ENCODE results near the gene BMPR1A. TPM values are rescaled to one million over a fixed set of nuclear protein-coding genes. Genes with fewer than 3 reads are reported as not detected.

Gene BMPR1A
- total RNA-seq, 1 experiment from 2014 or later, result 24.3 TPM

DNA sequence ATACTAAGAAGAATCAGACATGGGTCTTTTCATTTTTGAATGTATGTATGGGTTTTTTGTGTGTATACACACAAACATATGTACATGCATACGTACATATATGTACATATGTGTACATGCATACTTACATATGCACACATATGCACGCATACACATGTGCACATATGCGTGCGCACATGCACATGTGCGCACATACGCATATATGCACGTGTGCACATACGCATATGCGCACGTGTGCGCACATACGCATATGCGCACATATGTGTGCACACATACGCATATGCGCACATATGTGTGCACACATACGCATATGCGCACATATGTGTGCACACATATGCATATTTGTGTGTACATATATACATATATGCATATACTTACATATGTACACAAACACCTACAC is 4.9 kb upstream of the BMPR1A start:
- BruUV-seq (replicated peaks), result no TSS peak
- H3K27me3 ChIP-seq (ENCODE audit: insufficient read depth, low read depth), result no peaks in the 10 kb centered on the region
- no peaks in the 10 kb centered on the region for H3F3A ChIP-seq (ENCODE audit: insufficient read depth, low read depth)
- no peak overlapping the region for H3K4me2 ChIP-seq
- H3K9me2 ChIP-seq (ENCODE audit: insufficient read depth), result no peaks in the 10 kb centered on the region
- H3K27ac ChIP-seq, result no peak overlapping the region
- no peak for DNase-seq
- intact Hi-C loops (cut with micrococcal nuclease; ENCODE audit: unreplicated experiment), result no loop called here
- TF ChIP-seq EZH2 (IDR thresholded peaks at IDR 0.05; ENCODE audit: low read depth), result no peak
- TF ChIP-seq, protein P1, sequence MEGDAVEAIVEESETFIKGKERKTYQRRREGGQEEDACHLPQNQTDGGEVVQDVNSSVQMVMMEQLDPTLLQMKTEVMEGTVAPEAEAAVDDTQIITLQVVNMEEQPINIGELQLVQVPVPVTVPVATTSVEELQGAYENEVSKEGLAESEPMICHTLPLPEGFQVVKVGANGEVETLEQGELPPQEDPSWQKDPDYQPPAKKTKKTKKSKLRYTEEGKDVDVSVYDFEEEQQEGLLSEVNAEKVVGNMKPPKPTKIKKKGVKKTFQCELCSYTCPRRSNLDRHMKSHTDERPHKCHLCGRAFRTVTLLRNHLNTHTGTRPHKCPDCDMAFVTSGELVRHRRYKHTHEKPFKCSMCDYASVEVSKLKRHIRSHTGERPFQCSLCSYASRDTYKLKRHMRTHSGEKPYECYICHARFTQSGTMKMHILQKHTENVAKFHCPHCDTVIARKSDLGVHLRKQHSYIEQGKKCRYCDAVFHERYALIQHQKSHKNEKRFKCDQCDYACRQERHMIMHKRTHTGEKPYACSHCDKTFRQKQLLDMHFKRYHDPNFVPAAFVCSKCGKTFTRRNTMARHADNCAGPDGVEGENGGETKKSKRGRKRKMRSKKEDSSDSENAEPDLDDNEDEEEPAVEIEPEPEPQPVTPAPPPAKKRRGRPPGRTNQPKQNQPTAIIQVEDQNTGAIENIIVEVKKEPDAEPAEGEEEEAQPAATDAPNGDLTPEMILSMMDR (conservative IDR thresholded peaks at IDR 0.05), result no peak
- no peaks in the 10 kb centered on the region for H3K9me3 ChIP-seq (ENCODE audit: insufficient read depth, low read depth)
- POLR2A ChIA-PET (ENCODE audit: unreplicated experiment), result interaction anchor here (0.7 kb wide), 1 partner anchor 18 kb away, joined by 3 read pairs; no protein-coding TSS in a partner anchor
- no peak overlapping the region for H3K4me3 ChIP-seq
- no peak overlapping the region for H2AFZ ChIP-seq
- H3K4me1 ChIP-seq (replicated peaks; ENCODE audit: insufficient read depth), result 0 out of 2 replicates have a peak, but pooled peaks cover 7% of the 10 kb centered on the region
- peaks cover 16% of the 10 kb centered on the region; the same call in 1 of the 2 replicates for H3K79me2 ChIP-seq (ENCODE audit: low read depth)
- H3K36me3 ChIP-seq (ENCODE audit: low read depth), result no peaks in the 10 kb centered on the region
- H4K20me1 ChIP-seq (ENCODE audit: insufficient read depth), result no peaks in the 10 kb centered on the region
- CTCF ChIA-PET, result interaction anchor here (0.6 kb wide), 1 partner anchor 42 kb away, joined by 3 read pairs; no protein-coding TSS in a partner anchor

DNA sequence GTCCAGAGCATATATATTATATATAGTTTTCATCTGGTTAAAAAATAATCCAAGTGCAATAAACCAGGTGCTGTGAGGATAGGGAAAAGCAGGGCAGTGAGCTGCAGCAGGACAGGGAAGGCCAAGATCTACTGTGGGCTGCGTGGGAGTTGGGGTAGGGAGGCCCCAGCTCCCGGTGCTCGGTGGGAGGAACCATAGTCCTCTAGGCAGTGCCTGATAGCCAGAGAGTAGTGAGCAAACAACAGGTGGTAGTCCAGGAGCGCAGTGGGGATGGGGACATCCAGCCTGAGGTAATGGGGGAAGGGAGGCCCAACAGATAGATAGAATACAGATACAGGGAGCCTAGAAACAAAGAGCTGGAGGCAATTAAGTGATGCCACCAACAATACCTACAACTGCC is 4.1 kb upstream of the BMPR1A start:
- CTCF ChIA-PET, result no interaction called here
- POLR2A ChIA-PET (ENCODE audit: unreplicated experiment), result interaction anchor here (0.7 kb wide), 1 partner anchor 17 kb away, joined by 3 read pairs; no protein-coding TSS in a partner anchor
- no peak overlapping the region for H3K4me2 ChIP-seq
- intact Hi-C loops (cut with micrococcal nuclease; ENCODE audit: unreplicated experiment), result no loop called here
- 0 out of 2 replicates have a peak, but pooled peaks cover 7% of the 10 kb centered on the region for H3K4me1 ChIP-seq (replicated peaks; ENCODE audit: insufficient read depth)
- TF ChIP-seq, protein P1 (conservative IDR thresholded peaks at IDR 0.05), result no peak
- no peak for TF ChIP-seq EZH2 (IDR thresholded peaks at IDR 0.05; ENCODE audit: low read depth)
- no TSS peak for BruUV-seq (replicated peaks)
- peaks cover 19% of the 10 kb centered on the region for H3K79me2 ChIP-seq (ENCODE audit: low read depth)
- peaks cover 2% of the 10 kb centered on the region; the same call in 1 of the 2 replicates for H3F3A ChIP-seq (ENCODE audit: insufficient read depth, low read depth)
- H3K27me3 ChIP-seq (ENCODE audit: insufficient read depth, low read depth), result no peaks in the 10 kb centered on the region
- H2AFZ ChIP-seq, result no peak overlapping the region
- H3K9me2 ChIP-seq (ENCODE audit: insufficient read depth), result no peaks in the 10 kb centered on the region
- no peak overlapping the region for H3K4me3 ChIP-seq
- H4K20me1 ChIP-seq (ENCODE audit: insufficient read depth), result no peaks in the 10 kb centered on the region
- H3K36me3 ChIP-seq (ENCODE audit: low read depth), result no peaks in the 10 kb centered on the region
- no peak overlapping the region for H3K27ac ChIP-seq
- no peak for DNase-seq
- no peaks in the 10 kb centered on the region for H3K9me3 ChIP-seq (ENCODE audit: insufficient read depth, low read depth)

DNA sequence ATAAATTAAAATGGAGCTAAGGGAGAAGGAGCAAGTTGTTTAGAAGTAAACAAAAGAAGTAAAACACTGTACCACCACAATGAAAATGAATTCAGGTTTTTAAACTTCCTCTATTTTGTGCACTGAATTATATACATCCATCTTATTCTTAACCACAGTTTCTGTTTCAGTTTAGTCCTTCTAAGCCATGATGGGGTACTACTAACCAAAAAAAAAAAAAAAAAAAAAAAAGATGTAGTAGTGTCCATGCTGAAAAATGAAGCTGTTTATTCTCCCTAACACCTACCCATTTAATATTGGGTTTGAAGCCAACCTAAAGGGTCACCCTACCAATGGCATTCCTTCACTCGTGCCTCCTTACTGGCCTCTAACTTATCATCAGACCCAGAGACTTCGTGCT is 3.4 kb upstream of the BMPR1A start:
- DNase-seq, result no peak
- peaks cover 7% of the 10 kb centered on the region; the same call in 1 of the 2 replicates for H3F3A ChIP-seq (ENCODE audit: insufficient read depth, low read depth)
- peaks cover 27% of the 10 kb centered on the region for H3K79me2 ChIP-seq (ENCODE audit: low read depth)
- no peak overlapping the region for H3K4me3 ChIP-seq
- CTCF ChIA-PET, result no interaction called here
- H3K27me3 ChIP-seq (ENCODE audit: insufficient read depth, low read depth), result no peaks in the 10 kb centered on the region
- H3K9me2 ChIP-seq (ENCODE audit: insufficient read depth), result no peaks in the 10 kb centered on the region
- no peak overlapping the region for H2AFZ ChIP-seq
- TF ChIP-seq, protein P1 (conservative IDR thresholded peaks at IDR 0.05), result no peak
- TF ChIP-seq EZH2 (IDR thresholded peaks at IDR 0.05; ENCODE audit: low read depth), result no peak
- no peak overlapping the region for H3K27ac ChIP-seq
- H3K9me3 ChIP-seq (ENCODE audit: insufficient read depth, low read depth), result no peaks in the 10 kb centered on the region
- H3K36me3 ChIP-seq (ENCODE audit: low read depth), result no peaks in the 10 kb centered on the region
- H3K4me1 ChIP-seq (replicated peaks; ENCODE audit: insufficient read depth), result 0 out of 2 replicates have a peak, but pooled peaks cover 10% of the 10 kb centered on the region
- no peaks in the 10 kb centered on the region for H4K20me1 ChIP-seq (ENCODE audit: insufficient read depth)
- intact Hi-C loops (cut with micrococcal nuclease; ENCODE audit: unreplicated experiment), result no loop called here
- POLR2A ChIA-PET (ENCODE audit: unreplicated experiment), result interaction anchor here (0.6 kb wide), 1 partner anchor 217 kb away, joined by 21 read pairs; no protein-coding TSS in a partner anchor
- no TSS peak for BruUV-seq (replicated peaks)
- H3K4me2 ChIP-seq, result no peak overlapping the region

All from PC-9 (cell line).